SK-N-SH (cell line): ENCODE results near the gene CAPS.
A peak's percentile ranks its signal among the peaks of the same experiment; 100 is the strongest.

Experiments used
- GATA2 ChIP-seq: sonication (generic); formaldehyde crosslinking; IDR thresholded peaks from 2 replicates; pipeline ENCODE4 v1.5.0; 2020; ENCODE audit warnings: mild to moderate bottlenecking, missing genetic modification reagents
- TF ChIP-seq, protein P1 (sequence below): fragments of 200-600 bp; sonication (generic); IDR thresholded peaks from 2 replicates; pipeline ENCODE4 v1.6.1; 2017; ENCODE audit warnings: antibody characterized with exemption, mild to moderate bottlenecking, moderate library complexity

- TF ChIP-seq, protein P1, sequence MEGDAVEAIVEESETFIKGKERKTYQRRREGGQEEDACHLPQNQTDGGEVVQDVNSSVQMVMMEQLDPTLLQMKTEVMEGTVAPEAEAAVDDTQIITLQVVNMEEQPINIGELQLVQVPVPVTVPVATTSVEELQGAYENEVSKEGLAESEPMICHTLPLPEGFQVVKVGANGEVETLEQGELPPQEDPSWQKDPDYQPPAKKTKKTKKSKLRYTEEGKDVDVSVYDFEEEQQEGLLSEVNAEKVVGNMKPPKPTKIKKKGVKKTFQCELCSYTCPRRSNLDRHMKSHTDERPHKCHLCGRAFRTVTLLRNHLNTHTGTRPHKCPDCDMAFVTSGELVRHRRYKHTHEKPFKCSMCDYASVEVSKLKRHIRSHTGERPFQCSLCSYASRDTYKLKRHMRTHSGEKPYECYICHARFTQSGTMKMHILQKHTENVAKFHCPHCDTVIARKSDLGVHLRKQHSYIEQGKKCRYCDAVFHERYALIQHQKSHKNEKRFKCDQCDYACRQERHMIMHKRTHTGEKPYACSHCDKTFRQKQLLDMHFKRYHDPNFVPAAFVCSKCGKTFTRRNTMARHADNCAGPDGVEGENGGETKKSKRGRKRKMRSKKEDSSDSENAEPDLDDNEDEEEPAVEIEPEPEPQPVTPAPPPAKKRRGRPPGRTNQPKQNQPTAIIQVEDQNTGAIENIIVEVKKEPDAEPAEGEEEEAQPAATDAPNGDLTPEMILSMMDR = peak; percentile 70
- TF ChIP-seq GATA2 (CRISPR knock-in tag) = no peak
Observed at GRCh38 chr19:5891938-5892771, 21.9 kb upstream of the CAPS start.
